OCI-M2 (cell line): ENCODE data around the gene IGF2.

Experiments used
- DNase-seq: peaks from one replicate; lab custom pipeline; 2025; ENCODE audit not compliant: unreplicated experiment; lab: John Stamatoyannopoulos, UW

The IGF2 gene

DNA sequence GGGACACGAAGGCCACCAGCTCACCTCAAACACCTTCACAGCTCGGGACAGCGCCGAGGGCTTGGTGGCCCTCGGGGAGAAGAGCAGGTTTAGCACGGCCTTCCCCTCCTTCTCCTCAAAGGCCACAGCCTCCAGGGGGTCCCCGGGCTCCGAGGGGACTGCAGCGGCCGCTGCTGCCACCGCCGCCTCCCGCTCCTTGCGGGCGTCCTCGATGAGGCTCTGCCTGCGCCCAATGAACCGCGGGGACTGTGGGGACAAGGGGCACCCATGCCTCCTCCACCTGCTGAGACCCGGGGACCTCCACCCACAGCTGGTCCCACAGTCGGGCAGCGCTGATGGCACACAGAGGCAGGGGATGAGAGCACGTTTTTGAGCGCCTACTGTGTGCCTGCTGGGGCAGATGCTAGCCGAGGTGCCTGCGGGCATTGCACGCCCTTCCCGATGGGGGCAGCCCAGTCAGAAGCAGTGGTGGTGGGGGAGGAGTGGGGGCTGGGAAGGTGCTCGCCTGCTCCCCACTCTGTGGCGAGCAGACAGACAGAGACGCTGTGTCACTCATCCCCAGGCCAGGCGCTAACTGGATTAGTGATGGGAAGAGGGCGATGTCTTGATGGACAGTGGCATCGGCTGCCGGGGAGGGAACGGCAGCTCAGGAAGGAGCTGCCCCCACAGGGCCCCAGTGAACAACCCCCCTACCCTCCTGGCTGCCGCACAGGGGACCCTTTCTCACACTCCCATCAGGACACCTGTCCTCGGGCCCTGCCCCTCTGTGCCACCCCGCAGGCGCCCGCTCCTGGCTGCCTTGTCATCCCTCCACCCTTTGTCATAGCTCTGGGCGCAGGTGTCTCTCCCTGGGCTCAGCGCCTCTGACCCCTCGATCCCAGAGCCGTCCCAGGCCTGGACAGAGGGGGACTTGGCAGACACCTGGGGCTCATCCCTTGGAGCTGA, 30.7 kb upstream of the IGF2 start:
- no peak for DNase-seq

DNA sequence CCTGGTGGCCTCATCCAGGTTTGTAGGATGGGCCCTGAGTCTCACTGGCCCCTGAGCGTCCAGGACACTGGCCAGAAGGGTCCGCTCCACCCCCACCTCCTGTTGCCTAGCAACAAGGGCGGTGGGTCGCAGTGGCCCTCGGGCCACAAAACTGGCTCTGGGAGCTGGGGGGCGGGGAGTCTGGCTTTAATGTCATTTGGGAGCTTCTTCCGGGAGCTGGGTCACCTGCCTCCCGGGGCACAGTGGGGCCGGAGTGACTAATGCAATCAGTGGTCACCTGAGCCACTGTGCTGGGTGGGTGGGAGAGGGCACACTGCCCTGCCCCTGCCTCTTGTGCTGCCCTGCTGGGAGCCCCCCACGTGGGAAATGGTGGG, 29.8 kb upstream of the IGF2 start:
- no peak for DNase-seq

DNA sequence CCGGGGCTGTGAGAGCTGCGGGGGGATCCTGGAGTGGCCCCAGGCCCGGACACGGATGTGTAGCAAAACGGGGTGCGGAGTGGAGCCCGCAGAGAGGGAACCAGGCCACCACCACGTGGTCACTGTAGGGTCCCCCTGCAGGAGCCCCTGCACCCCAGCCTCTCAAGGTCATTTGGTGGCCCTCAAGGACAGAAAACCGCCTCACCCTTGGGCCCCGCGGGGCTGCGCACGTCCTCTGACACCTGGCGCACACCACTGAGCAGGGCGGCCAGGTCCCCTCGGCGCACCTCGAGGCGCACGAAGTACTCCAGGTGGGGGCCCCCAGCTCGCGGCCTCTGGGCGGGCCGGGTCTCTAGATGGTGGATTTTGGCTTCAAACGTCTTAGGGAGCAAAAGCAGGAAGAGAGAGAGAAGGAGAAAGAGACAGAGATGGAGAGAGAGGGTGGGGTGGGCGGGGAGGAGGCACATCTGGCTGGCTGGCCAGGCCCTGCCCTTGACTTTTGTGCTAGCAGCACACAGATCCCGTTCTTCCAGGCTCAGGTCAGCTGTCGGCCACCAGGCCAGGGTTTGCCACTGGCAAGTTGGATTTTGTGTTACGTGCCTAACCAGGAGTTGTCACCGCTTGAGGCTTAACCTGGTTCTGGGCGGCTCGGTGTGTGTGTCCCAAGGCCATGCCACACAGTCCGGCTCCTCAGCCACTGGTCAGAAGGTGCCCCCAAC, 29.3 kb upstream of the IGF2 start:
- DNase-seq: no peak

DNA sequence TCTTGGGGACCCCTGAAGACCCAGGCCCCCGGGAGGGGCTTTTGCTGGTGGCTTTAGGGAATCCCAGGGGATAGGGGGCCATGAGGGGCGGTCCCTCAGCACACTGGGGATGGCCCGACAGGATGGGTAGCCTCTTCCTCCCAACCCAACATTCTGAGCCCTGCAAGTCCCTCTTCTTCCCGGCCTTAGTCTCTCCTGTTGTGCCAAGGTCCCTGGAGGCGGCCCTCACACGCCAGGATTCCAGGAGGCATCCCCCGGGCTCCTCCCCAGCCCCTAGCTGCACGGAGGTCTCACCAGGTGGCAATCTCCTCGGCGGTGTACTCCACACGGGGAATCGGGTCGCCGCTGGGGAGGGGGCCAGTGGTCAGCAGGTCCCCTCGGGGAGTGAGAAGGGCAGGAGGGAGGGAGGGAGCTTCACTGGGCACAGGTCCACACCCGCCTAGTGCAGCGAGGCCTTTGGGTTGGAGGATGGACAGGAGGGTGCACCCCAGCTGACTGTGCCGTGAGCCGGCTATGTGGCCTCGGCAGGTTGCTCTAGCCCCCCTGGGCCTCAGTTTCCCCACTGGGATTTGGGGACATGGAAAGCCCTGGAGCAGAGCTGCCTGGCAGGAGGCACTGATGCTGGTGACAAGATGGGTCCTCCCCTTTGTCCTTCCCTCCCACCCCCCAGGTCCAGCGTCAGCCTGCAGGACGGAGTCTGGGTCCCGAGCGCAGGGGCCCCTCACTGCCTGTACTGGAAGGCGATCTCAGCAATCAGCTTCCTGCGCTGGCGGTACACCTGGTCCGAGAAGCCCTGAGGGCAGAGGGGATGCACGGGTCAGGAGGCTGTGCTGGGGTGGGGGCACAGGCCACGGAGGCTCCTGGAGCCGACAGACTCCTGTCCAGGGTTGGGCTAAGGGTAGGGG, 28.2 kb upstream of the IGF2 start:
- DNase-seq: no peak

DNA sequence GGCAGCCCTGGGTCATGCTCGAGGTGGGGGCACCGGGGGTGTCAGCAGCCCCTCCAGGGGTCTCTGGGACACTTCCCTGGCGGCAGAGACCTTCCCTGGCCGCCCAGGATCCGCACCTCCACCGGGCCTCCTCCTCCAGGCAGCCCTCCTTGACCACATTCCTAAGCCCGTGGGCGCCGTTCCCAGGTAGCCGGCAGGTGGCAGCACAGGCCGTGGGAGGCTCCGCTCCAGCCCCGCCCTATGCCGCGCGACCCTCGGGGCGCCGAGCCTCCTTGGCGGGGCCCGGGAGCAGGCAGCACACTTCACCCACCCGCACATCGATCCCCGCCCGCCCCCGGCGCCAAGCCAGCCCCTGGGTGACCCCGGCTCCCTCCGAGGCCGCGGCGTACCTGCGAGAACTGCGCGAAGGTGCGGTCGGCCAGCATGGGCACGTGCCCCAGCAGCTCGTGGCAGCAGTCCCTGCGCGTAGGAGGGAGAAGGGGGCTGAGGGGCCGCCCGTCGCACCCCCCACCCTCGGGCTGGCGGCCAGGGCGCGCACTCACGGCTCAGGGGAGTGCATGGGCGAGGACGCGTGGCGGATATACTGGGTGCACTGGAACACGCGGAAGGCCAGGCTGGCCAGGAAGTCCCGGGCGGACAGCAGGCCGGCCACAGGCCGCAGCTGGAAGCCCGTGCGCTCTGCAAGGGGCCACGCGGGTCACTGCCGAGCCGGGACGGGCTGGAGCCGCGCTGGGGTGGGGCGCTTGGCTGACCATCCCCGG, 27.1 kb upstream of the IGF2 start:
- DNase-seq: no peak

DNA sequence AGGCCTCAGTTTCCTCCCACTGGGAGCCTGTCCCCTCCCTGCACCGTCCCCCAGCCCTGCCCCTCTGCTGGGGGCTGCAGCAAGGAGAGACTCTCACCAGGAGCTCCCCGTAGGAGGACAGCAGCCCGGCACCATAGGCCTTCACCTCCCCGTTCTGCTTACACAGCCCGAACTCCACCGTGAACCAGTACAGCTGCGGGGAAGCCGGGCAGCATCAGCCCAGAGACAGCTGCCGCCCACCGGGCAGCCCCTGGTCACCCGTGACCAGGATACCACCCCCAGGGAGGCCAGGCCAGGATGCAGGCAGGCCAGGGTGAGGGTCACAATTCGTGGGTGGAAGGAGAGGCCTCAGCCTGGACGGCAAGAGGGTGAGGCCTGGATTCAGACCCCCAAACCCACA, 26.4 kb upstream of the IGF2 start:
- DNase-seq: no peak

DNA sequence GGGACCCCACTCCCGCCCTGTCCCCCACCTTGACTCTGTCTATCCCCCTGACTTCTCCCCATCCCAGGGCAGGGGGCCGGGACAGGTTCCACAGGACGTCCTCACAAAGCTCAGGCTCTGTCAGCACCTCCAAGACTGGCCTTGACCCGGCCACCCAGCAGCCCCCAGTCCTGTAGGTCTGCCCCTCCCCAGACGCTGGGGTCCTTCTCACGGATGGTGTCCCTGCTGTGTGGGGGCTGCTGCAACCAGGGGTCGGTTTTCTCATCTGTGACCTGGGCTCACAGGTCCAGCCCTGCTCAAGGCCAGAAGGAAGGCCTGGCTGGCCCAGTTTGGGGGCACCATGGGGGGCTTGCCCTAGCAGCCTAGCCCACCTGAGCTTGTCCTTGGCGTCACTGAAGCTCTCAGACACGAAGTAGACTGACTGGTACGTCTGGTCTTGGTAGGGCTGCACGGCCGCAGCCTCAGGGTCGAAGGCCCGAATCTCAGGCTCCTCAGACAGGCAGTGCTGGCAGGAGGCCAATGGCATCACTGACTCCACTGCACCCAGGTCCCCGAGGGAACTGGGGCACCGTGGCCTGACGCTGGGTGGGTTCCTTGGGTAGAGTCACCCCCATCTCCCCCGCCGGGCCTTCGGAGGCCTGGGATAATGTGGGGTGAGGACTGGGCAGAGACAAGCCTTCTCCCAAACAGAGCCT, 25.8 kb upstream of the IGF2 start:
- no peak for DNase-seq

DNA sequence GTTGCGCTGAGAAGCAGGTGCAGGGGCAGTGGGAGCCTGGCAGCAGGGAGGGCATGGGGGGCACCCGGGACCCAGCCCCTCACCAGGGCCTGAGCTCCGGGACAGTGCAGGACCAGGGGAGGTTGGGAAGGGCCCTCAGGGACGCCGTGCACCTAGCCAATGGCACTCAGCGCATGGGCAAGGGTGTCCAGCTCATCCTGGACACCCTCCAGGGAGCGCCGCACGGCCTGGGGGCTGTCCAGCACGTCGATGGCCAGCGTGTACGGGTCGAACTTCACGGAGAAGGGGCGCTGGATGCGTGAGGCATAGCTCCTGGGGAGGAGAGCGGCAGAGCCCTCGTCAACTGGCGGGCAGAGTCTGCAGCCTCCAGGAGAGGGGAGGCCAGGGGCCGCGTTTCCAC, 24.9 kb upstream of the IGF2 start:
- DNase-seq: no peak

DNA sequence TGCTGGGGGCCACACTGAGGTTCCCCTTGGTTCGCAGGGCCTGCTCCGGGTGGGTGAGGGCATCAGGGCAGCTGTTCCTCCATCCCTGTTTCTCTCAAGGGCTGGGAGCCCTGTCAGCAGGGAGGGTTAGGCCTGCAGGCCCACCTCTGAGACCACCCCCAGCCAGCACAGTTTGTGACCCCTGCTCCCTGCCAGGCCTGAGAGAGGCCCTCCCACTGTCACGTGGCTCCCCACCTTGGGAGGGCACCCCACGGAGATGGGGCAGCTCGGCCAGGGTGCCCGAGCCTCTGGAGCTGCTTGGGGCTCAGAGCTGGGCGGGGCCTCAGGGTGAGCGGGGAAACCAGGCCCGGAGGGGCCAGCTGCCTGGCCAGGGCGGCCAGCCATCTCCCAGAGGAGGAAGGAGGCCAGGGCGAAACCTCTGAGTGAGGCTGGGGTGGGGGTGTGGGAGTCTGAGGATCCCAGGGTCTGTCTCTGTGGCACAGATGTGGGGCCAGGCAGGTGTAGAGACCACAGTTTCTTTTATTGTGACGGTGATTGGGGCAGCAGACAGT, 24.3 kb upstream of the IGF2 start:
- no peak for DNase-seq

DNA sequence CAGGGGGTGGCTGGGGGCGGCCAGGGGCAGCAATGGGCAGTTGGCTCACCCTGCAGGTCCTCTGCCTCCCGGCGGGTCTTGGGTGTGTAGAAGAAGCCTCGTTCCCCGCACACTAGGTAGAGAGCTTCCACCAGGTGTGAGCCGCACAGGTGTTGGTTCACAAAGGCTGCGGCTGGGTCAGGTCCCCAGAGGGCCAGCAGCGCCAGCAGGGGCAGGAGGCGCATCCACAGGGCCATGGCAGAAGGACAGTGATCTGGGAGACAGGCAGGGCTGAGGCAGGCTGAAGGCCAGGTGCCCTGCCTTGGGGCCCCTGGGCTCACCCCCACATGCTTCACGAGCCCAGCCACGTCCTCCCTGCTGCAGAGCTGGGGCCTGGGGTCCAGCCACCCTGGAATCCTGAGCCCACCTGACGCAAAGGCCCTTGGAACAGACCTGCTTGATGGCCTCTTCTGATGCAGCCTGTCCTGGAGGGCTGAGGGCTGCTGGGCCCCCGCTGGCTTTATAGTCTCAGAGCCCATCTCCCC, 21.6 kb upstream of the IGF2 start, which contains the start of gene INS:
TSS of gene INS (minus strand) at position 474 of the 524 bp plus-strand sequence. CDS start at position 236, 238 bp downstream.
- no peak for DNase-seq

DNA sequence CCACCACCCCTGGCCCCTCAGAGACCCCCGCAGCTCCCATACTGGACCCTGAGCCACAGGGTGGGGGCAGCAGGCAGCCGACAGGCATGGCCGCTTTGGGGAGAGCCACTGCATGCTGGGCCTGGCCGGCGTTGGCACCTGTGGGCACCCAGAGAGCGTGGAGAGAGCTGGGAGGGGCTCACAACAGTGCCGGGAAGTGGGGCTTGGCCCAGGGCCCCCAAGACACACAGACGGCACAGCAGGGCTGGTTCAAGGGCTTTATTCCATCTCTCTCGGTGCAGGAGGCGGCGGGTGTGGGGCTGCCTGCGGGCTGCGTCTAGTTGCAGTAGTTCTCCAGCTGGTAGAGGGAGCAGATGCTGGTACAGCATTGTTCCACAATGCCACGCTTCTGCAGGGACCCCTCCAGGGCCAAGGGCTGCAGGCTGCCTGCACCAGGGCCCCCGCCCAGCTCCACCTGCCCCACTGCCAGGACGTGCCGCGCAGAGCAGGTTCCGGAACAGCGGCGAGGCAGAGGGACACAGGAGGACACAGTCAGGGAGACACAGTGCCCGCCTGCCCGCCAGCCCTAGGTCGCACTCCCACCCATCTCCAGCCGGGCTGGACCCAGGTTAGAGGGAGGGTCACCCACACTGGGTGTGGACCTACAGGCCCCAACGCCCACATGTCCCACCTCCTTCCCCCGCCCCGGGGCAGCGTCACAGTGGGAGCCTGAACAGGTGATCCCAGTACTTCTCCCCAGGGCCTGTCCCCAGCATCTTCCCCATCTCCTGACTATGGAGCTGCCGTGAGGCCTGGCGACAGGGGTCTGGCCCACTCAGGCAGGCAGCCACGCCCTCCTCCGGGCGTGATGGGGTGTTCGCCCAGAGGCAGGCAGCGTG, 20.6 kb upstream of the IGF2 start:
- no peak for DNase-seq

DNA sequence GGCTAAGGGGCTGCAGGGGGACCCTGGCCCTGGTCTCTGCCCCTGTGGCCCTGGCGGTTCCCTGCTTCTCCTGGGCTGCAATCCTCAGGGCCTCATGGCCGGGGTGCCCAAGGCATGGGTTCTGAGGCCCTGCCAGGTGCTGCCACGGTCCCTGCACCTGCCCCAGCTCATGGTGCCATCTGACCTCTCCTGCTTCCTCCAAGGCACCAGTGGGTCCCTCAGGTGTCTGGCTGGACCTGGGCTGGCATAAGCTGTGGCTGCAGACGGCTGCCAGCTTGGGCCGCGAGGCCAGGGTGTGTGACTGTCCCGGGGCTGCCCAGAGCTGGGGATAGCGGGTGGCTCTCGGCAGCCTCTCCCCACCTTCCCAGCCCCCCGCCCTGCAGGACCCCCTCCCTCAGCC, 19.8 kb upstream of the IGF2 start:
- DNase-seq: no peak

DNA sequence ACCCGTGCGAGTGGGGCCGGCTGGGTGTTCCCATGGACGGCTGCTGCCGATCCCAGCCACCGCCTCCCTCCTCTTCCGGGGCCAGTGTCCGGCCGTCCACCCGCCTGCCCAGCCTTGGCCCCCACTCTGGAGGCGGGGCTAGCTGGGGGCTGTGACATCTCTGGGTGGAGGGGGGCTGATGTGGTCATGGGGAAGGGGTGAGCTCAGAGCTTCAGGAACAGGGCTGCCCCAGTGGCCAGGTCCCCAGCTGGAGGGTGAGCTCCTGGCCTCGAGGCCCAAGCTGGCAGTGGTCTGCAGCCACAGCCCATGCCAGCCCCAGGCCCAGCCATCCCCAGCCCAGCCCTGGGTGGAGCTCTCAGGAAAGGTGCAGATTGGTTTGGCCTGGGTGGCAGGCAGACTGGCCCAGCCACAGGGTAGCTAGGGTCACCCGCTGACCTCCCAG, 19.1 kb upstream of the IGF2 start:
- no peak for DNase-seq

DNA sequence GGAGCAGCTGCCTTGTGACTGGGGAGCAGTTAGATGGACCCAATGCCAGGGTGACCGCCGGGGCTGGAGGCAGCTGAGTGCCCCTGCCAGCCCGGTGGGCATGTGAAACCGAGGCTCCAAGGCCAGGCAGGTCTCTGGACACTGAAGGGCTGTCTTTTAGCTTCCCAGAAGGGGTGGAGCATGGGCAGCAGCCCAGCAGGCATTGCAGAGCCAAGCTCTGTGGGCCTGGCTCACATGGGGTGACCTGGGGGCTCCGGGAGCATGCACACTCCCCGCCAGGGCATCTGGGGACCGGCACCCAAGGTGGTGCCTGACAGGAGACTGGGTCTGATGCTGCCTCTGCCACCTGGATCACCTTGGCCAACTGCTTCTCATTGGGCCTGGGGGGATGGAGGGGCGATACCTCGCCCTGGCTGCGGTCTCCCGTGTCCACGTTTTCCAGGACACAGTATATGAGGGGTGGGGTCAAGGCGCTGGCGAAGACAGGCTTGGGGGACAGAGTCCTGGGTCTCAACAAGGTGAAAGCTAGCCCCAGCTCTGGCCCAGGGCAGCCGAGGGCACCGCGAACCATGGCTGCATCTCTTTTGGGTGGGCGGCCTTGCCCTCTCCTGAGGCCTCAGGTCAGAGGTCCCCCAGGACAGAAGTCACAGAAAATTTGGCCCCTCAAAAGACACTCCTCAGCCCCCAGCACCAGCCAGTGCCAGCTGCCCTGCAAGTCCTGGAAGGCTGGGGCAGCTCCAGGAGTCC, 18.3 kb upstream of the IGF2 start:
- no peak for DNase-seq

DNA sequence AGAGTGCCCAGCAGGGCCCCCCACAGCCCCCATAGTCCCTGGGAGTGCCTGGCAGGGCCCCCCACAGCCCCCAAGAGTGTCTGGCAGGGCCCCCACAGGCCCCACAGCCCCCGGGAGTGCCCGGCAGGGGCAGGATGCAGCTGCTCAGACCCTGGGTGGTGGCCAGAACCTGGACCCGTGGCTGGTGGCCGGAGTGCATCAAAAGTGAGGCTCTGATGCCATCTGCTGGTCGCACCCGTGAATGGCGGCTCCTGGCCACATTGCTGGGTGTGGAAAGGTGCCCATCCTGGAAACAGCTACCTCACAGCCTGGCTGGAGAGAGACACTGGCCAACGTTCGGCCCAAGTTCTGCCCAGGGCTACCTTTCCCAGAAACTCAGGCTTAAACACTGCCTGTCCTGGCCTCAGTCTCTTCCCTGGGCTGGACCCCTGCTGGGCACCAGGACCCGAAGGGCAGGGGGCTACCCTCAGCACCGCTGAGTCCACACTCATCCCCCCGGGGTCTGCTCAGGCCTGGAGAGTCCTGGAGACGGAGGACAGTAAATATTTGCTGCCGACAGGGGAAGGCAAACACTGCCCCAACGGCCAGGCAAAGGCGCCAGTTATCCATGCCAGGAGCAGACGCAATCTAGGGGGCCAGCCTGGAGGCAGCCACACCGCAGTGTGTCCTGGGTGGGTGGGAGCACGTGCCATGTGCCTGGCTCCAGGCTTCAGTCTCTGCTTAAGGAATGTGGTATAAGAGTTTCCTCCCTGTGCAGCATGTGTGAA, 17.4 kb upstream of the IGF2 start:
- no peak for DNase-seq

DNA sequence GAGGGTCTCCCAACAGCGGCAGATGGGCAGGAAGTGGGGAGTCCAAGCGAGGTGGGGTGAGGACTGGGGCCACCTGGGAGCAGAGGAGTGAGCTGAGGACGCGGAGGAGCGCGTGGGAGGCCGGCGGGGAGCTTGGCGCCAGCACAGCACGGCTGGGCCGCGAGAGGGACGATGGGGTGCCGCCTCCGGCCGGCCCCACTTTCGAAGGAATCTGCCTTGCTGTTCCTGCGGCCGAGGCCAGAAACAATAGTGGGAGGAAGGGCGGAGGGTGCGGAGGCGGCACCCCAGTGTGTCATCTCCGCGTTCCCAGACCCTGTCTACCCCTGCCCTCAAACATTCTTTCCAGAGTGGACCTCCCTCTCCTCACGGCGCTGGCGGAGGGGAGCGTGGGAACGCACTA, 16.3 kb upstream of the IGF2 start:
- no peak for DNase-seq

DNA sequence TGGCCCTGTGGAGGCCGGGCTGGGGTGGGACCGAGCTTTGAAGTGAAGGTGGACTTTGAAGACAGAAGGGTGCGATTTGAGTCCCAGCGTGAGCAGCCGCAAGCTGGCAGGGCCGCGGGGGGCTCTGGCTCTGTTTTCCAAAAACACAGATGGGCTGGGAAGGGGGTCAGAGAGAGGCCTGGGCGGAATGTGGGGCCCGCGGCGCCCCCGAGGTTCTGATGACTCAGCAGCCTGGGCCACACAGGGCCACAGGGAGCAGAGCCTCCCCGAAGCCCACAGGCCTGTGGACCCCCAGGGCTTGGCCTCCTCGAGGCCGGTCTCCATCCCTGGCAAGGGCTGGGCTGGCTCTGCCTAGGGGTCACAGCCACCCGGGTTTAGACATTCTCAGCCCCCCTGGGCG, 15.7 kb upstream of the IGF2 start:
- DNase-seq: no peak
